Measurements from ENCODE around the gene FOXP1. TPM values are rescaled to one million over a fixed set of nuclear protein-coding genes. Genes with fewer than 3 reads are reported as not detected.

FOXP1 gene
- total and polyA plus RNA-seq, 2 experiments from 2014 or later, result 37.4 to 59.9 TPM

DNA sequence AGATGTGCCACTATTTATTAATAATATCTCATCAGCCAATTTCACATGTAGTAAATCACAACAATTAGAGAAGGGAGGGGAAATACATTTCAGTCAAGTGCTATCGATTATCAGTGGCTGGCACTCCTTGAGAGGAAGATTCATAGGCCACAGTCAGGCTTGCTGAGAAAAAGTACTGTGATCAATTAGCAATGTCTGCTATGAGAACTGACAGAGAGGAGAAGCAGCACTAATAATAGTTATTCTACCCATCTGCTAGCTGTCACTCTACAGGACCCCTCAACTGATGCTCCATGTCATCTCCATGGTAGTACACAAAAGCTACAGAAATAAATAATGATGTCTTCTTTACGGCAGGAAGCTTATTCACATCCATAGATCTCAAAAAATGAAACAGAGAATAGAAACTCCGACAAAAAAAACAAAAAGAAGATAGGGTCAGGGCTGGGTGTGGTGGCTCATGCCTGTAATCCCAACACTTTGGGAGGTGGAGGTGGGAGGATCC lies 351.3 kb downstream of the FOXP1 start:
- TF ChIP-seq EZH2phosphoT487 (IDR thresholded peaks at IDR 0.05; ENCODE audit: insufficient read depth, low read depth) (no peak), EZH2 (IDR thresholded peaks at IDR 0.05; ENCODE audit: insufficient read depth, poor library complexity, severe bottlenecking) (no peak)
- Histone ChIP-seq H3K36me3 (ENCODE audit: low read depth) (no peaks in the 10 kb centered on the region), H2AFZ (no peak overlapping the region), H3K9me2 (ENCODE audit: insufficient read depth) (no peaks in the 10 kb centered on the region), H3K4me3 (no peak overlapping the region), H3K4me1 (ENCODE audit: insufficient read depth) (no peaks in the 10 kb centered on the region), H3K79me2 (ENCODE audit: insufficient read depth) (no peaks in the 10 kb centered on the region), H3K9ac (no peak overlapping the region), H3K27ac (no peak overlapping the region), H3K4me2 (ENCODE audit: unreplicated experiment) (no peak overlapping the region), H3F3A (ENCODE audit: insufficient read depth) (no peaks in the 10 kb centered on the region), H4K20me1 (ENCODE audit: insufficient read depth) (no peaks in the 10 kb centered on the region), H3K27me3 (replicated peaks; ENCODE audit: insufficient read depth) (no peaks in the 10 kb centered on the region), H3K9me3 (ENCODE audit: low read depth) (no peaks in the 10 kb centered on the region)
- DNase-seq, result no peak
- in situ Hi-C loops (cut with MboI), result no loop called here
- 64 to 72% methylated on average over 3 of the region's 3 CpGs for WGBS, 2 experiments (ENCODE audit: low coverage in 1 of 2, low lambda C conversion rate in 2 of 2, missing lambda C conversion rate in 2 of 2)

DNA sequence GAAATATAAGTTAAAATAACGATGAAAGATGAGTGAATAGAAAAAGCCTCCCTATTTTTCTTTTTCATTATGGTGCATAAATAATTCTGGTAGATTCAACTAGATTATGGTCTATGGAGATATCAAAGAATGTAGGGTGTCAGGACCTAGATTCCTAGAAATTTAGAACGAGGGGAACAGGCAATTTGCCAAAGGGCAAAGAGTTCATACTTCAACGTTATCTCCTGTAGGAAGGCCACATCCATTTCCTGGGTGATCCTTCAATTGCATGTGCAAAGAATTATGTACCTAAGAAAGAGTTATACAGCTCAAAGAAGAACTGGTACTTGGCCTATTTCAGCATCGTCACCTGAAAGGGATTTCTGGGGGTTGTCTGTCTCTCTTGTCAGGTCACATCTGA lies 351.8 kb downstream of the FOXP1 start:
- H3K4me3 ChIP-seq, result no peak overlapping the region
- TF ChIP-seq EZH2 (IDR thresholded peaks at IDR 0.05; ENCODE audit: insufficient read depth, poor library complexity, severe bottlenecking) (no peak), EZH2phosphoT487 (IDR thresholded peaks at IDR 0.05; ENCODE audit: insufficient read depth, low read depth) (no peak)
- H3K27me3 ChIP-seq (replicated peaks; ENCODE audit: insufficient read depth), result no peaks in the 10 kb centered on the region
- no peak overlapping the region for H3K9ac ChIP-seq
- H2AFZ ChIP-seq, result no peak overlapping the region
- no peaks in the 10 kb centered on the region for H3K9me2 ChIP-seq (ENCODE audit: insufficient read depth)
- in situ Hi-C loops (cut with MboI), result no loop called here
- no peaks in the 10 kb centered on the region for H3K79me2 ChIP-seq (ENCODE audit: insufficient read depth)
- no peaks in the 10 kb centered on the region for H3K9me3 ChIP-seq (ENCODE audit: low read depth)
- H3F3A ChIP-seq (ENCODE audit: insufficient read depth), result no peaks in the 10 kb centered on the region
- WGBS, 2 experiments (ENCODE audit: low coverage in 1 of 2, low lambda C conversion rate in 2 of 2, missing lambda C conversion rate in 2 of 2), result 83 to 94% methylated on average over 4 of the region's 4 CpGs
- H3K4me1 ChIP-seq (ENCODE audit: insufficient read depth), result no peaks in the 10 kb centered on the region
- no peak for DNase-seq
- H3K4me2 ChIP-seq (ENCODE audit: unreplicated experiment), result no peak overlapping the region
- no peaks in the 10 kb centered on the region for H4K20me1 ChIP-seq (ENCODE audit: insufficient read depth)
- H3K36me3 ChIP-seq (ENCODE audit: low read depth), result no peaks in the 10 kb centered on the region
- no peak overlapping the region for H3K27ac ChIP-seq

DNA sequence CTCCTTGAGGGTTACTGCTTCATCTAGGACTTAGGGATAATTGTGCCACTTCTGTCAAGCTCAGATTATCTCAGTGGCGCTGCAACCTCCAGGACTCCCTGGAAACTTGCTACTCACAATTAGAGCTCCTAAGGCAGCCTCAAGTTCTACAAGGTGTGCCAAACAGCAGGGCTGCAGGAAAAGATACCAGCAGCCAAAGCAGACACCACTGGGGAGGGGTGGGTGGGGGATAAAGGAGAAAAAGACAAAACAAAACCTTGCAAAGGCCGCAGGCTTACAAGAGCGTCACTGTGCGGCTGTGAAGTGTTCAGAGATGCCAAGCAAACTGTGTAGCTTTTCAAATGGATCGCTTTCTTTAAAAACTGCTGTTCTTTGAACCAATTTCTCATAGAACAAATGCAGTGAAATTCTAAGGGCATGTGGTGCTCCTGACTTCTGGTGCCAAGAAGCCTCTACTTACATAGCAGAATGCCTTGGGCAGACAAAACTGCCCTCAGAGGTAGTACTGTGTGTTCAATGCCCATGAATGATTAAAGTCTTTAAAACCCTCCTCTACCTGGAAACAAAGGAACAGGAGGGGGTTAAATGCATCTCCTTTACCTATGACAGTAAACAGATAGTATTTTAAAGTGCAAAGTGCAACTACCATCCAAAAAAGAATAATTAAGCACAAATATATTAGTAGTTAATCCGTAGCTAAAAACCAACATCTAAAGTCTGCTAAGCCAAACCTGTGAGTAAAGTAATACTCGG lies 353.4 kb downstream of the FOXP1 start:
- no peaks in the 10 kb centered on the region for H3K36me3 ChIP-seq (ENCODE audit: low read depth)
- in situ Hi-C loops (cut with MboI), result no loop called here
- DNase-seq, result no peak
- no peaks in the 10 kb centered on the region for H3F3A ChIP-seq (ENCODE audit: insufficient read depth)
- TF ChIP-seq EZH2phosphoT487 (IDR thresholded peaks at IDR 0.05; ENCODE audit: insufficient read depth, low read depth) (no peak), EZH2 (IDR thresholded peaks at IDR 0.05; ENCODE audit: insufficient read depth, poor library complexity, severe bottlenecking) (no peak)
- 92 to 95% methylated on average over 7 of the region's 7 CpGs for WGBS, 2 experiments (ENCODE audit: low coverage in 1 of 2, low lambda C conversion rate in 2 of 2, missing lambda C conversion rate in 2 of 2)
- H3K9me2 ChIP-seq (ENCODE audit: insufficient read depth), result no peaks in the 10 kb centered on the region
- no peak overlapping the region for H3K4me3 ChIP-seq
- H3K27me3 ChIP-seq (replicated peaks; ENCODE audit: insufficient read depth), result no peaks in the 10 kb centered on the region
- H4K20me1 ChIP-seq (ENCODE audit: insufficient read depth), result no peaks in the 10 kb centered on the region
- no peak overlapping the region for H3K4me2 ChIP-seq (ENCODE audit: unreplicated experiment)
- H2AFZ ChIP-seq, result no peak overlapping the region
- no peaks in the 10 kb centered on the region for H3K79me2 ChIP-seq (ENCODE audit: insufficient read depth)
- H3K27ac ChIP-seq, result no peak overlapping the region
- H3K9ac ChIP-seq, result no peak overlapping the region
- H3K9me3 ChIP-seq (ENCODE audit: low read depth), result no peaks in the 10 kb centered on the region
- peaks cover 10% of the 10 kb centered on the region for H3K4me1 ChIP-seq (ENCODE audit: insufficient read depth)

DNA sequence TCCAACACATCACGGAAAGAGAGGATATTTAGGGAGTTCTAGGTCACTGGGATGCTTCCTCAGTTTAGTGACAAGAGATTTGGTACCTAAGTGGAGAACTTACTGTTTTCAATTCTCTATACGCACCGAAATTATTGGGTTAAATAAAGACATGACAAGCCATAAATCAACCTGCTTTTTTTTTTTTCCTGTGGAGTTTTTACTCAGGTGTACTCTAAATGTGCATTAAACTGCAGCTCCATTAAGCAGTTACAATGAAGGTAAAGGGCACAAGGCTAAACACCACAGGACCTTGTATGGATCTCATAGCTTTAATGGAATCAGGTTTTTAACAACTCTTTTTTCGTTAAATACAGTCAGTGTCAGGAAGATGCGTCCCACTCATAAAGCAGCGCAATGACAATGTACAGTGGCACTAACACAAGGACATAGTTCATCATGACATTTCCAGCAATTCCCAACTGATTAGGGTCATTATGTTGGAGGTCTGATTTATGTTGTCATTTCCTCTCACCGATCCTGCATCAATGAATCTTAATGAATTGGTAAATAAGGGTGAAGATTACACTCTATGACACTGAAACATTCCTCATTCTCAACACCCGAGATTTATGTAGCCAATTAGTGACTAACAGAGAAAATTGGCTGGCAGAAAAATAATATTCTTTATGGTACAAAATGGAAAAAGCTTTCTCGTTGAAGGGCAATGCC lies 355.2 kb downstream of the FOXP1 start:
- Histone ChIP-seq H3K4me3 (no peak overlapping the region), H3K79me2 (ENCODE audit: insufficient read depth) (no peaks in the 10 kb centered on the region), H3K36me3 (ENCODE audit: low read depth) (no peaks in the 10 kb centered on the region), H3K4me2 (ENCODE audit: unreplicated experiment) (no peak overlapping the region), H4K20me1 (ENCODE audit: insufficient read depth) (no peaks in the 10 kb centered on the region), H3F3A (ENCODE audit: insufficient read depth) (peaks cover 3% of the 10 kb centered on the region; the same call in 1 of the 2 replicates), H3K27me3 (replicated peaks; ENCODE audit: insufficient read depth) (no peaks in the 10 kb centered on the region), H3K27ac (no peak overlapping the region), H3K4me1 (ENCODE audit: insufficient read depth) (peaks cover 13% of the 10 kb centered on the region), H3K9me2 (ENCODE audit: insufficient read depth) (no peaks in the 10 kb centered on the region), H2AFZ (no peak overlapping the region), H3K9ac (no peak overlapping the region), H3K9me3 (ENCODE audit: low read depth) (no peaks in the 10 kb centered on the region)
- no peak for DNase-seq
- WGBS, 2 experiments (ENCODE audit: low coverage in 1 of 2, low lambda C conversion rate in 2 of 2, missing lambda C conversion rate in 2 of 2), result 67 to 69% methylated on average over 9 of the region's 9 CpGs
- in situ Hi-C loops (cut with MboI), result no loop called here
- no peak for TF ChIP-seq EZH2phosphoT487 (IDR thresholded peaks at IDR 0.05; ENCODE audit: insufficient read depth, low read depth)
- TF ChIP-seq EZH2 (IDR thresholded peaks at IDR 0.05; ENCODE audit: insufficient read depth, poor library complexity, severe bottlenecking), result no peak
